ENCODE data around the gene LRRK1.
"Not testable (repeated sequence)": the region's sequence is repeated elsewhere in the genome, so short reads cannot be mapped to it uniquely, and the experiment has no call there.

LRRK1 gene

GRCh38 chr15:101078669-101079323 lies 159.6 kb downstream of the LRRK1 start:
- no peak for DNase-seq

DNA sequence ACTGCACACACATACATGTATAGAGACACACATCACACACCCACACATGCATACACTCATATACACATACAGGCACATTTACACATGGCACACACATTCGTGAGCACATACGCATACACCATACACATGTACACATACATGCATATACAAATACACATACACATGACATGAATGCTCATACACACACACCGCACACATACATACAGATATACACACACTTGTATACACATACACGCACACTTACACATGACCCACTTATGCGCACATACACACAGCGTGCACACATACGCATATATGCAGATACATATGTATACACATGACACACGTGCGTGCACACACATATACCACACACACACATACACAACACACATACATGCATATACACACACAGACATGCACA lies 162.7 kb downstream of the LRRK1 start:
- DNase-seq = no peak

DNA sequence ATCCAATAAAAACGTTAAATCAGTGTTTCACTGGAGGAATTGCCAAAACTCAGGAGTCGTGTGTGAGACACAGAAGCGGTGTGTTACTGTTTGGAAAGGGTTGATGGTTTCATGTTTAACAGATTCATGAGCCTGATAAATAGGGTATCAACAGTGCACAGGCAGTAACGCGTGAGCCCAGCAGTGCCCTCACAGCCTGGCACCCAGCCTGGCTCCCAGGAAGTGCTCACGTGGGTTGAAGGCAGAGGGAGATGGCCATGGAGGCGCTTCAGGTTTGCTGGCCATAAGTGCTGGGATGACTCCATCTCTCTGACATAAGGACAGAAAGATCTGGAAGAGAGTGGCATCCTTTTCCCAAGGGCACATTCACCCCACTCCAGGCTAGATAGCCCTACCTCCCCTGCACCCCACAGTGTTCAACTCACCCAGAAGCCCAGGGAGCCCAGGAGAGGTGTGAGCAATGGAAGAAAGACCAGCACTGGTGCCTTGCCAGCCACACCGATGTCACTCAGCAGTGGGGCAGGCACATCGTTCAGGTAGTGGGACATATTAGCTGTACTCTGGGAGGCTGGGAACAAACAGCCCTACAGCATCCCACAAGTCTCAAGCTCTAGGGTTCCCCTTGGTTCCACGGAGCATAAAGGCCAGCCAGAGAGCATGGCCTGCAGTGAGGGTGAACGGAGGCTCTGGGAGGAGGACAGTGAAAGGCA lies 164.3 kb downstream of the LRRK1 start:
- no peak for DNase-seq

- DNase-seq = no peak
Observed at GRCh38 chr15:101084801-101085200, 165.6 kb downstream of the LRRK1 start.

DNA sequence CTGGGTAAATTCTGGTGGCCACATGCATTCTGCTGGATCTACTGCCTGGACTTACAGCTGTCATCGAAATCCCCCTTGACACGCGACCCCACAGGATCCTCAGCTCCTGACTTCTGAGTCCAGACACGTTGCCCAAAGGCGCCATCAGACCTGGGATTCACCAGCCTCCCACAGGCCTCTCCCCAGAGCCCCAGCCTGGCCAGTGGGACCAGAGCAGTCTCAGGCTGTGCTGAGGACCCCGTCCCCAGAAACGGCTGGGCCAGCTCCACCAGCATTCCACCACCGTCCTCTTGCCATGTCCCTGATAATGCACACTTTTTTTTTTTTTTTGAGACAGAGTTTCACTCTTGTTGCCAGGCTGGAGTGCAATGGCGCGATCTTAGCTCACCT lies 166.1 kb downstream of the LRRK1 start:
- DNase-seq = no peak

DNA sequence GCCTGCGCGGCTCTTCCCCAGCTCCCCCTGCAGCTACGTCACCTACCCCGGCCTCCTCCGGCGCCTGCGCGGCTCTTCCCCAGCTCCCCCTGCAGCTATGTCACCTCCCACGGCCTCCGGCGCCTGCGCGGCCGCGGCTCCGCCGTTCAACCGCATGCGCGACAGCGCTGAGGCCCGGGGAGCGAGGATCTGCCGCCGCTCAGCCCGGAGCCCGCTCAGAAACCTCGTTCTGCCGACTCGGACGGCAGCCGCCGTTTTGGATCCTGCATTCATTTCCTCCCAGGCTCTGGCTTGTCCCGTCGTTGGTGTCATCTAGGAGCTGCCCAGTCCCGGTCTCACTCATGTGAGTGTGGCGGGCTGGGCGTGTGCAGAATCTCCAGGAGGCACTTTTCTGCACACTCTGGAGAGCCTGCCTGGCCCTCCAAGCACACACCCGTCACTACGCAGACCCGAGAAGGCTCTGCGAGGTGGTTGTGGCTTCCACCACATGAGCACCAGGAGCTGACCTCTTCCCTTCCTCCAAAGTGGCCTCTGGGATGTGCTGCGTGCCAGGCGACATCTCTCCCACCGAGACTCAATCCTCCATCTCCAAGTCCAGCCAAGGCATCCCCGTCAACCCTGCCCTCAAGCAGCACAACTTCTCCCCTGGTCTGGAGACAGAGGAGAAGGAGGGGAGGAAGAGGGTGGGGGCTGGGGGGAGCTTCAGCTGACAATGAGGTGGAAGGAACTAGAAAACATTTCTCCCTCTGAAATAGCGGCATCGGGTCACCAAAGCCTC lies 167.4 kb downstream of the LRRK1 start:
- no peak for DNase-seq

GRCh38 chr15:101087172-101087769 lies 168.1 kb downstream of the LRRK1 start:
- DNase-seq = no peak

DNA sequence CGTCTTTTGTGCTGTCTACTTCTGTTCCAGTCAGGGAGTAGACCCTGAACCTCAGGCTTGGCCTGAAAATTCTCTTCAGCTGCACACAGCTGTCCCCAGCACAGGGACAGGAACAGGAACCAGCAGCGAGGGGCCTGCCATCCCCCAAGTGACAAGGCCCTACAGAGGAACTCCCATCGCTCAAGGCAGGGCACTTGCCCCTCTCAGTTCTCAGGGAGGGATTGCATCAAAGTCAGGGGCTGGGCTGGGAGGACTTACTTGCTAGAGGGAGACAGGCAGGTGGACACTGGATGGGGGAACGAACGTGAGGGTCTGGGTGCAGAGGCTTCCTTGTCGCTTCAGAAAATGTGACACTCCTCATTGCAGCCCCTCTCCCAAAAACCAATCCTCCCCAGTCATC lies 169.1 kb downstream of the LRRK1 start:
- no peak for DNase-seq

- DNase-seq = peak; percentile 52 to 72 (median 64)
Observed at GRCh38 chr15:101088788-101089578, 169.8 kb downstream of the LRRK1 start.

DNA sequence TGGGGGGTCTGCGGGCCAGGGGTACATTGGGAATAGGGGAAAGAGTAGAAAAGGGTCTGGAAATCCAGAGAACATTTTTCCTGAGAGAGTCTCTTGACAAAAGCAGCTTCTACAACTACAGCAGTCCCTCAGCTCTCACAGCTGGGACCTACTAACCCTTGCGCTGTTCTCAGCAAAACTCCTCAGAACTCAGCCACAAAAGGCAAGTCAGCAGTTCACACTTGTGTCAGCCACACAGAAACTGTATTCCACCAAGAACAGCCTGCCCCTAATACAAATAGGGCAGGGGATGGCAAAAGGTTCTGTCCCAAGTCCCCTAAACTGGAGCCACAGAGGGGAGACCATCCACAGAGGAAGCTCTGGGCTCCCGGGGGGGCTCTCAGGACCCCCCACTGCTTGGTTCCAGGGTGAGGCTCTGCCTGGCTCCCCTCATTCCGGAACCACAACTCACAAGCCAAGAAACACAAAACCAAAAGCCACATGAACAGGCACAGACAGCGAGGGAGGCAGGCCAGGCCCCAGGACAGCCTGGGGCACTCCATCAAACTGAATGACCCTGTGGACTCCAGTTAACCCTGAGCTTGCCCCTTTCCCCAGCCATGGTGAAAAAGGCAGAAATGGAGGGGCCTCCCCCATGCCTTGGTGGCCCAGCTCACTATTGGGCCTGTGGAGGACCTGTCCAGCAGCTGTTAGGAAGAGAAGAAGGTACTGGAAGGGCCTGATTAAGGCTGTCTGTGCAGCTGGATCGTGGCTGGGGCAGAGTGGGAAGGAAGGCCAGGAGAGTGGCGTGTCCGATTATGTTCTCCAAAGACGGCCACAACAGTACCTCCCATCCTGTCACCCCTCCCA lies 170.6 kb downstream of the LRRK1 start:
- DNase-seq = peak in 1 of 5 experiments; percentile 20

DNA sequence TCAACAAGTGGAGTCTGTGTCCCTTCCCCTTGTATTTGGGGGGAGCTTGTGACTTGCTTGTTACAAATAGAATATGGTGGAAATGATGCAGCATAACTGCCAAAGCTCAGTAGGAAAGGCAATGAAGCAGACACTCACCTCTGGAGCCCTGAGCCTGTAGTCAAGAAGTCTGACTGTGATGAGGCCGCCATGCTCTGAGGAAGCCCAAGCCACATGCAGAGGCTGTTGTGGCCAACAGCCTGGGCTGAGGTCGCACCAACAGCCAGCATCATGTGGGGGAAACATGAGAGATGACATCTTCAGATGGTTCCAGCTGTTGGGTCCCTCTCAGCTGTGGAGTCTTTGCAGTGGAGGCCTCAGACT lies 171.3 kb downstream of the LRRK1 start:
- peak in 1 of 5 experiments; percentile 55 for DNase-seq

DNA sequence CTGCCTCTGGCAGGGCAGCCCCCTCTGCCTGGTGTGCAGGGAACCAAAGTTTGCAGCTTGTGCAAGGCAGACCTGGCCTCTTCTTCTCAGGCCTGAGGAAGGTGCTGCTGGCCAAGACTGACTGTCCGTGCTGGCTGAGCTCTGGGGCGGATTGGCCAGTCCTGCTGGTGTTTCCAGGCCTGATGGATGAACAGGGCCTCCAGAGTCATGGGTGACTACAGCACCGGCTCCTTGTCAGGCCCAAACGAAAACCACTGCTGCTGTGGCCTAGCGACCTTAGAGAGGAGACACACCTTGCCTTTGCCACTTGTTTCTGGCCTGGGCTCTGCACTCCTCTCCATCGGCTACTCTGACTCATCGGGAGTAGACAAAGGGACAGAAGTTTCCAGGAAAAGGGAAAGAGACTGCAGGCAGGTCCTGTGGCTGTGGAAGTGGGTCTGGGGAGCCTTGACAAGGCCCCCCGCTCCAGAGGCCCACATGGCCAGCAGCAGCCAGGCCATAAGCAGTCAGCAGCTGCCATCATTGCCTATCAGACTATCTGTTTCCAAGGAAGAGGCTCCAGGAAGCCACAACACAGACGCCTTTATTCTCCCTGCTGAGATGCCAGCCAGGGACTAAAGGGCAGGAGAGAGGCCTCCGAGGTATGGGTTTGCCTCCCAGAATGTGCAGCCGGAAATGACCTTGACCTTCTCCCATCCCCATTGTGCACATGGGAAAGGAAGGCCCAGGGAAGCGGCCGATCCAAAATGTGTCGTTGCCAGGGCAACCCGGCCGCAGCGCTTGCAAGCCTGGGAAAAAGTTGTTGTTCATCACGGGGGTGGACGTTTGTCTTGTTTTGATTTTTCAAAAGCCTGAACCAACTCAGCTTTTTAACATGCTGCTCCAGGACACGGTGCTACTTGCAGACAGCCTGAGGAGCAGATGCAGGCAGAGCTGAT lies 172.2 kb downstream of the LRRK1 start:
- no peak for DNase-seq

- no peak for DNase-seq
Observed at GRCh38 chr15:101092156-101092866, 173.2 kb downstream of the LRRK1 start.

DNA sequence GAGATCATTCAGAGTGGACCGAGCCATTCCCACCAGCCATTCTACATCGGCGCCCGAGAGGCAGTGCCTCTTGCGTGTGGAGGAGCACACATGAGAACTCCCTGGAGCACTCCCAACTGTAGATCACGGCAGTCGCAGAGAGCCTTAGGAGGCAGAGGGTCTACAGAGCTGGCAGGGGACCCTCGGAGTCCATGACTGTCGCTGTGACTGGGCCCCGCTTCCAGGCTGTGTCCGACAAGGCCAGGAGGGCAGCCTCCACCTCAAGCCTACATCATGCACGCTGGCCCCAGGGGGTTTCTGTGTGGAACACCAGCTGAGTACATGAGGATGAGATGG lies 173.7 kb downstream of the LRRK1 start:
- no peak for DNase-seq

GRCh38 chr15:101093958-101094357 lies 174.8 kb downstream of the LRRK1 start:
- DNase-seq = peak in 1 of 5 experiments; percentile 41

DNA sequence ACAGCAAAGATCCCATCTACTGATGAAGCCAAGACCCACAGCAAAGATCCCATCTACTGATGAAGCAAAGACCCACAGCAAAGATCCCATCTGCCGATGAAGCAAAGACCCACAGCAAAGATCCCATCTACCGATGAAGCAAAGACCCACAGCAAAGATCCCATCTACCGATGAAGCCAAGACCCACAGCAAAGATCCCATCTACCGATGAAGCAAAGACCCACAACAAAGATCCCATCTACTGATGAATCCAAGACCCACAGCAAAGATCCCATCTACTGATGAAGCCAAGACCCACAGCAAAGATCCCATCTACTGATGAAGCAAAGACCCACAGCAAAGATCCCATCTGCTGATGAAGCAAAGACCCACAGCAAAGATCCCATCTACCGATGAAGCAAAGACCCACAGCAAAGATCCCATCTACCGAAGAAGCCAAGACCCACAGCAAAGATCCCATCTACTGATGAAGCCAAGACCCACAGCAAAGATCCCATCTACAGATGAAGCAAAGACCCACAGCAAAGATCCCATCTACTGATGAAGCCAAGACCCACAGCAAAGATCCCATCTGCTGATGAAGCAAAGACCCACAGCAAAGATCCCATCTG lies 176.7 kb downstream of the LRRK1 start:
- not testable (repeated sequence) for DNase-seq

DNA sequence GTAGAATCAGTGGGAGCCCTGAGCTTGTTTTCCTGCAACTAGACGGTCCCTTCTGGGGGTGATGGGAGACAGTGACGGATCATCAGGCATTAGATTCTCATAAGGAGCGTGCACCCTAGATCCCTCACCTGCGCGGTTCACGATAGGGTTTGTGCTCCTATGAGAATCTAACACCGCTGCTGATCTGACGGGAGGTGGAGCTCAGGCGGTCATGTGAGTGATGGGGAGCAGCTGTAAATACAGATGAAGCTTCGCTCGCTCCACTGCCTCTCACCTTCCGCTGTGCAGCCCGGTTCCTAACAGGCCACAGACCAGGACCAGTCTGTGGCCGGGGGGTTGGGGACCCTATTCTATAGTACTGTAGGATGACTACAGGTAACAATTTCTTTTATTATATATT lies 178.0 kb downstream of the LRRK1 start:
- no peak for DNase-seq

DNA sequence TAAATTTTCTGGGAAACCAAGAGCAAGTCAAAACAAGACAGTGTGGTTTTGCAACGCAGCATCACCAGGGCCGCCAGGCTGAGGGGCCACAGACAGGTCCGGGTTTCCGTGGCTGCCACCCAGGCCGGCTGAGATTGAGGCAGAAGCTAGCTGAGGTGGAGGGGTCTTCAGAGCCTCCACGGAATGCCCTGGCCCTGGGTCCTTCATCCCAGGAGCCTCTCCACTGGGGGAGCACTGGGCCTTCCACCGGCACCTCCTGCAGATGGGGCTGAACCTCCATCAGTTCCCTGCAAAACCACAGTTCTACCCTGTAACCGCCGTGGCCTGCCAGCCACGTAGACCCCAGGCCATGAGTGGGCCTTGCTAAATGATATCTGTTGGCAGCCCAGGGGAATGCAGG lies 180.0 kb downstream of the LRRK1 start:
- peak in 1 of 5 experiments; percentile 74 for DNase-seq

DNA sequence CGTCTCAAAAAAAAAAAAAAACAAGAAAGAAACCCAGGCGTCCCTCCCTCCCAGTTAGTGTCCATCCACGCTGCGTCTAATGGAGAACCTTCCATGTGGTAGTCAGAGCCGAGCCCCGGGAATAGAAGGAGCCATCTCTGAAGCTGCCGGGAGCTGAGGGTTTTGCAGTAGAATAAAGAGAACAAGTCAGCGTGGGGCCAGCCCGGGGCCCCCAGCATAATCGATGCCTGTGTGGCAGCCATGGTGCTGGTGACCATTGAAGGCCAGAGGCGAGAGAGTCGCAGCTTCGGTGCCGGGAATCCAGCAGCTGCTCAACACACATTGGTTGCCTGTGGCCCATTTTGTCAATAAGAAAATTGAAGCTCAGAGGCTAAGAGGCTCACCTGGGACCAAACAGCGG lies 181.0 kb downstream of the LRRK1 start:
- no peak for DNase-seq

Data from T-helper 2 cell (primary cell).